Uterus (tissue), 2 donors: ENCODE results near the gene ITPRIPL2.

ENCODE experiments used
- CTCF ChIP-seq, 4 experiments: fragments of 200-600 bp in 2 of 4; fragments of 450-650 bp in 2 of 4; sonication (generic) in 2 of 4; IDR thresholded peaks; one replicate each; pipeline ENCODE4 v1.5.1; 2016 to 2019; ENCODE audit warnings: antibody characterized with exemption in 4 of 4, mild to moderate bottlenecking in 2 of 4, moderate library complexity in 1 of 4
- POLR2A ChIP-seq, 2 donors: fragments of 450-650 bp; IDR thresholded peaks; one replicate each; pipeline ENCODE4 v1.6.1; 2016; ENCODE audit warnings: antibody characterized with exemption in 2 of 2, mild to moderate bottlenecking in 1 of 2, moderate library complexity in 1 of 2

GRCh38 chr16:19147126-19147525 is 33.4 kb downstream of the ITPRIPL2 start:
- no peak for TF ChIP-seq POLR2A (IDR thresholded peaks at IDR 0.05)
- TF ChIP-seq CTCF (IDR thresholded peaks at IDR 0.05): no peak
